GM19324 (cell line): Measurements from ENCODE around the gene NPHS1.

Experiments used
- ATAC-seq: cut with Tn5 transposase; IDR thresholded peaks from one replicate; pipeline ENCODE4 v1.9.1; 2021; ENCODE audit warnings: mild to moderate bottlenecking, moderate library complexity; ENCODE audit not compliant: unreplicated experiment, low FRiP score

Gene NPHS1

GRCh38 chr19:35789978-35790944, 62.0 kb downstream of the NPHS1 start:
- no peak for ATAC-seq

GRCh38 chr19:35789195-35789977, 62.9 kb downstream of the NPHS1 start:
- ATAC-seq, result no peak

GRCh38 chr19:35788205-35788960, 63.9 kb downstream of the NPHS1 start:
- no peak for ATAC-seq

GRCh38 chr19:35787227-35787799, 65.0 kb downstream of the NPHS1 start:
- no peak for ATAC-seq

- no peak for ATAC-seq
Measured at GRCh38 chr19:35786299-35787160, 65.8 kb downstream of the NPHS1 start.

GRCh38 chr19:35785339-35785627, 67.0 kb downstream of the NPHS1 start:
- ATAC-seq, result no peak

- no peak for ATAC-seq
Measured at GRCh38 chr19:35784503-35785338, 67.6 kb downstream of the NPHS1 start.

GRCh38 chr19:35783469-35784434, 68.6 kb downstream of the NPHS1 start:
- no peak for ATAC-seq

- no peak for ATAC-seq
Measured at GRCh38 chr19:35782589-35782988, 69.7 kb downstream of the NPHS1 start.

- ATAC-seq, result no peak
Measured at GRCh38 chr19:35781650-35782049, 70.7 kb downstream of the NPHS1 start.

GRCh38 chr19:35780717-35781116, 71.6 kb downstream of the NPHS1 start:
- no peak for ATAC-seq

- no peak for ATAC-seq
Measured at GRCh38 chr19:35780058-35780457, 72.2 kb downstream of the NPHS1 start.

- ATAC-seq, result no peak
Measured at GRCh38 chr19:35779033-35779432, 73.3 kb downstream of the NPHS1 start.

GRCh38 chr19:35777961-35778360, 74.3 kb downstream of the NPHS1 start:
- ATAC-seq, result no peak

- no peak for ATAC-seq
Measured at GRCh38 chr19:35777086-35777841, 75.0 kb downstream of the NPHS1 start.

- no peak for ATAC-seq
Measured at GRCh38 chr19:35776102-35776788, 76.1 kb downstream of the NPHS1 start.
